ENCODE measurements around the gene IKZF5.

IKZF5 gene

GRCh38 chr10:122998360-122998917 lies 10.2 kb downstream of the IKZF5 start:
- DNase-seq (ENCODE audit: low spot score) = no peak
- no peak for TF ChIP-seq CTCF (IDR thresholded peaks at IDR 0.05; ENCODE audit: extremely low read depth, insufficient read depth, missing control alignments)
- in situ Hi-C loops (cut with MboI; ENCODE audit: low pct_unique_long_range_greater_than_20kb, low sequenced_read_pairs, unreplicated experiment) = no loop called here

- in situ Hi-C loops (cut with MboI; ENCODE audit: low pct_unique_long_range_greater_than_20kb, low sequenced_read_pairs, unreplicated experiment) = no loop called here
- no peak for TF ChIP-seq CTCF (IDR thresholded peaks at IDR 0.05; ENCODE audit: extremely low read depth, insufficient read depth, missing control alignments)
- no peak for DNase-seq (ENCODE audit: low spot score)
Observed at GRCh38 chr10:122997864-122998263, 10.7 kb downstream of the IKZF5 start.

- TF ChIP-seq CTCF (IDR thresholded peaks at IDR 0.05; ENCODE audit: extremely low read depth, insufficient read depth, missing control alignments) = no peak
- in situ Hi-C loops (cut with MboI; ENCODE audit: low pct_unique_long_range_greater_than_20kb, low sequenced_read_pairs, unreplicated experiment) = no loop called here
- no peak for DNase-seq (ENCODE audit: low spot score)
Observed at GRCh38 chr10:122995936-122996335, 12.7 kb downstream of the IKZF5 start.

- in situ Hi-C loops (cut with MboI; ENCODE audit: low pct_unique_long_range_greater_than_20kb, low sequenced_read_pairs, unreplicated experiment) = no loop called here
- no peak for DNase-seq (ENCODE audit: low spot score)
- TF ChIP-seq CTCF (IDR thresholded peaks at IDR 0.05; ENCODE audit: extremely low read depth, insufficient read depth, missing control alignments) = no peak
Observed at GRCh38 chr10:122993797-122994336, 14.7 kb downstream of the IKZF5 start.

GRCh38 chr10:122992031-122992585 lies 16.5 kb downstream of the IKZF5 start:
- no peak for TF ChIP-seq CTCF (IDR thresholded peaks at IDR 0.05; ENCODE audit: extremely low read depth, insufficient read depth, missing control alignments)
- in situ Hi-C loops (cut with MboI; ENCODE audit: low pct_unique_long_range_greater_than_20kb, low sequenced_read_pairs, unreplicated experiment) = no loop called here
- no peak for DNase-seq (ENCODE audit: low spot score)

- in situ Hi-C loops (cut with MboI; ENCODE audit: low pct_unique_long_range_greater_than_20kb, low sequenced_read_pairs, unreplicated experiment) = no loop called here
- no peak for DNase-seq (ENCODE audit: low spot score)
- no peak for TF ChIP-seq CTCF (IDR thresholded peaks at IDR 0.05; ENCODE audit: extremely low read depth, insufficient read depth, missing control alignments)
Observed at GRCh38 chr10:122990278-122990677, 18.3 kb downstream of the IKZF5 start.
